Measurements from ENCODE around the gene HDAC5. TPM values are rescaled to one million over a fixed set of nuclear protein-coding genes. Genes with fewer than 3 reads are reported as not detected.
A peak's percentile ranks its signal among the peaks of the same experiment; 100 is the strongest.

The HDAC5 gene
- total and polyA plus RNA-seq, 2 of the 8 experiments (the other 6 are each of a cell fraction or from before 2014, with no cell fraction given), result 48.5 to 54.4 TPM

DNA sequence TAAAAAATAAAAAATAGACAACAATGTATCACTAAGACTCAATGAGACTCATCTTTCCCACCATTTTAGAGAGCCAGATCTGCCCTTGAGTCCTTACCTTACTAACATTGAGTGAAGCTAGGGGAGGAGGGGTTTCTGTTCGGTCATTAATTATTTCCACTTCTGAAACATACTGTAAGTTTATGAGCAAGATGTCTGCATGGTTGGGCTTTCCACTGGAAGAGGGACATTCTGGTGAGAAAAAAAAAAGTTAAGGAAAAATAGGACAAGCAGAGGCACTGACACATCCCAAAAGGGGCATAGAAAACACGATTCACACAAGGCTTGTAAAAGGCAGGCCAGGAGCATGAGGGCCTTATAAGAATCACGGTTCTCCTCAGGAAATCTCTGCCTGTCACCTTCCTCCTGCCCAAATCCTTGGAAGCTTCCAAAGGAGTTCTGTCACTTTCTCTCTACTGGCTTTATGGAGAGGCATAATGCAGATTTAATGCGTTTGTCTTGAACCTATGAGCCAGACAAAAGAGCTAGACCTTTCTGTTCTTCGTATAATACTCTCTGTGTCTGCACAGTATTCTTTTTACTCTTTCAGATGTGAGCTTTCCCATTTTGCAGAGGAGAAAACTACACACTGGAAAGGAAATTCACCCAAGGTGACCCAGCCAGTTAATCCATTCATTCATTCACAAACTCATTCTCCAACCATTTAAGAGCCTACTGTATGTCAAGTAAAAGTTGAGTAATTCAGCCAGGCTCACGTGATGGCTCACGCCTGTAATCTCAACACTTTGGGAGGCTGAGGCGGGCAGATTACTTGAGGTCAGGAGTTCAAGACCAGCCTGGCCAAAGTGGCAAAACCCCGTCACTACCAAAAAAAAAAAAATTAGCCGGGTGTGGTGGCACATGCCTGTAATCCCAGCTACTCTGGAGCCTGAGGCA lies 59.5 kb downstream of the HDAC5 start:
- H3K18ac ChIP-seq (ENCODE audit: extremely low read depth, low read length), result no peak overlapping the region
- H2BK120ac ChIP-seq (replicated peaks; ENCODE audit: low read depth, low read length), result no peak overlapping the region
- H3K9ac ChIP-seq (replicated peaks in 1 of 4; ENCODE audit: extremely low read depth in 1 of 4, low read depth in 3 of 4, low read length in 3 of 4), result no peak overlapping the region; a peak in 2 of 7 replicates
- peaks cover 7% of the 10 kb centered on the region for H3K23me2 ChIP-seq (ENCODE audit: low read depth, low read length)
- peaks cover 37 to 69% of the 10 kb centered on the region in 2 experiments for H3K79me2 ChIP-seq (ENCODE audit: control insufficient read depth in 1 of 2, insufficient read depth in 2 of 2, low read length in 2 of 2)
- ChIA-PET POLR2A (ENCODE audit: partially characterized antibody) (interaction anchor here (1.1 to 3.8 kb wide), 9 partner anchors 10 to 57 kb away, joined by 3 to 22 read pairs (median 4); no protein-coding TSS in a partner anchor), CTCF (ENCODE audit: partially characterized antibody) (interaction anchor here (0.6 to 2.0 kb wide), 4 partner anchors 52 to 464 kb away, joined by 3 to 5 read pairs (median 4); no protein-coding TSS in a partner anchor)
- no peak overlapping the region for H4K91ac ChIP-seq (replicated peaks; ENCODE audit: insufficient read length, low read length)
- peaks cover 6 to 43% (median 26%) of the 10 kb centered on the region in 4 experiments; a peak in 6 of 8 replicates for H3K36me3 ChIP-seq (ENCODE audit: control insufficient read depth in 2 of 4, insufficient read depth in 4 of 4, low read length in 3 of 4)
- no peak overlapping the region for H2BK15ac ChIP-seq (ENCODE audit: low read length)
- no peak overlapping the region for H3K4me3 ChIP-seq (ENCODE audit: extremely low read depth in 1 of 4, insufficient read depth in 2 of 4, low read depth in 3 of 4, low read length in 4 of 4)
- peaks cover 4 to 7% of the 10 kb centered on the region in 2 experiments for H4K20me1 ChIP-seq (replicated peaks in 1 of 2; ENCODE audit: control insufficient read depth in 1 of 2, insufficient read depth in 2 of 2, low read length in 2 of 2)
- H2AK5ac ChIP-seq (ENCODE audit: low read depth, low read length), result no peak overlapping the region
- peak overlapping the region; percentile 5 to 98; a peak in 1 of 4 replicates for H3K4me2 ChIP-seq (ENCODE audit: insufficient read depth in 1 of 2, low read depth in 2 of 2, low read length in 2 of 2)
- H3K79me1 ChIP-seq (ENCODE audit: low read depth, low read length), result peaks cover 1% of the 10 kb centered on the region; the same call in 1 of the 2 replicates
- no peak overlapping the region for H2BK5ac ChIP-seq (ENCODE audit: low read depth, low read length)
- no peak overlapping the region for H3K4ac ChIP-seq (replicated peaks; ENCODE audit: insufficient read length, low read depth, low read length)
- H3K9me3 ChIP-seq (ENCODE audit: insufficient read depth in 2 of 2, low read depth in 1 of 2, low read length in 1 of 2), result no peaks in the 10 kb centered on the region
- H4K8ac ChIP-seq (ENCODE audit: extremely low read depth, insufficient read depth, low read length), result no peak overlapping the region
- no peak overlapping the region for H2AFZ ChIP-seq (ENCODE audit: low read length)
- DNase-seq (ENCODE audit: low read depth in 1 of 2, low spot score in 2 of 2), result no peak
- no peak for FAIRE-seq
- H2BK12ac ChIP-seq (ENCODE audit: low read depth, low read length), result no peak overlapping the region
- peaks cover 0 to 2% (median 0%) of the 10 kb centered on the region in 4 experiments; a peak in 2 of 7 replicates for H3K4me1 ChIP-seq (replicated peaks in 1 of 4; ENCODE audit: control insufficient read depth in 3 of 4, insufficient read depth in 4 of 4, low read length in 3 of 4)
- H2BK20ac ChIP-seq (ENCODE audit: low read length), result no peak overlapping the region
- WGBS, 2 experiments (ENCODE audit: extremely low coverage in 1 of 2, insufficient coverage in 1 of 2, insufficient read length in 1 of 2, insufficient replicate concordance in 2 of 2, low coverage in 1 of 2, low lambda C conversion rate in 2 of 2, missing lambda C conversion rate in 1 of 2), result 88% methylated on average over 10 of the region's 10 CpGs; no CpG with 5 or more reads in 1 of the 2 experiments
- H3K23ac ChIP-seq (ENCODE audit: insufficient read length), result no peak overlapping the region
- H3K27ac ChIP-seq (ENCODE audit: low read depth, low read length), result no peak overlapping the region
- no peak overlapping the region for H3K14ac ChIP-seq (ENCODE audit: insufficient read length)
- H3K27me3 ChIP-seq (replicated peaks in 1 of 4; ENCODE audit: control insufficient read depth in 3 of 4, extremely low read depth in 1 of 4, insufficient read depth in 3 of 4, low read length in 3 of 4), result no peaks in the 10 kb centered on the region
- H3K56ac ChIP-seq (replicated peaks; ENCODE audit: insufficient read length, low read depth, low read length), result no peak overlapping the region
- no peak overlapping the region for H4K5ac ChIP-seq (ENCODE audit: insufficient read length, low read depth, low read length)
- TF ChIP-seq SP4 (IDR thresholded peaks at IDR 0.05; ENCODE audit: low read length), result no peak
- TF ChIP-seq CREB1 (IDR thresholded peaks at IDR 0.05), result no peak
- no peak for TF ChIP-seq SAP30 (IDR thresholded peaks at IDR 0.05; ENCODE audit: insufficient read depth, insufficient replicate concordance, low read length)
- no peak for TF ChIP-seq TAF1 (IDR thresholded peaks at IDR 0.05; ENCODE audit: low read depth, low read length)
- TF ChIP-seq EGR1 (IDR thresholded peaks at IDR 0.05; ENCODE audit: borderline replicate concordance, low read depth, low read length), result no peak
- no peak for TF ChIP-seq POLR2AphosphoS5 (IDR thresholded peaks at IDR 0.05; ENCODE audit: low read depth, low read length)

All from H1 (cell line).